HG03095 (cell line): ENCODE measurements around the gene DPY30.
A peak's percentile ranks its signal among the peaks of the same experiment; 100 is the strongest.
"Not testable (repeated sequence)": the region's sequence is repeated elsewhere in the genome, so short reads cannot be mapped to it uniquely, and the experiment has no call there.

Source experiments
- ATAC-seq: cut with Tn5 transposase; IDR thresholded peaks from one replicate; pipeline ENCODE4 v1.9.1; 2021; ENCODE audit warnings: moderate library complexity; ENCODE audit not compliant: unreplicated experiment

The DPY30 gene

DNA sequence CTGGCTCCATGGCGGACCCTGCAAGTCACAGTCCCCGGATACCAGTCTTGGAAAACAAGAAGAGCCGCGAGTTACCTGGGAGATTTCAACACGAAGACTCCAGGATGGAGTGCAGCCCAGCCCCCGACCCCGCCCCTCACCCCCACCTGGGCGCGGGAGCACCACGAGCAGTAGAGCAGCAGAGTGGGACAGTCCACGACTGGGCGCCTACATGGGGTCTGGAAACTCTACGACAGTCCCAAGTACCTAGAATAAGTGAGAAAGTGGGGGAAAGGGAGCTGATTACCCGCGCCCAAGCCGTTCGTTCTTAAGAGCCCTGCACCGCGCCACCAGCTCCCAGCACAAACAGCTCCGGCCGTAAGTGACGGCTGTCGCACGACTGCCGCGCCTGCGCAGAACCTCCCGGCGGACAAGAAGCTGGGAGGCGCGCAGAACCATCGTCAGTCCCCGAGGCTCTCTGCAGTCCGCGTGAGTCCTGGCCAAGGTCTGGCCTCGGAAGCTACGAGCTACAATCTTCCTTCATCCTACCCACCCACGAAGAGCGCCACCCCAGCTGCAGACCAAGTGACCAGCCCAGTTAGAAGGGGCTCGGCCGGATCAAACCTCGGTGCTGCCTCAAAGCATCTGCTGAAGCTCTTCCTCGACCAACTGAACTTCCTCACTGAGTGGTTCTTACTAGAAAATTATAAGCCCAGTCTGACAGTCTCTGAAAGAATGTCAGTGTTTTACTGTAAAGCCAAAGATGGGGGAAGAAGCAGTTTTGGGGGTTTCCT is at the start of gene DPY30:
TSS of gene DPY30 (minus strand) at position 359 of the 773 bp plus-strand sequence. CDS start at position 10, 349 bp downstream.
- peak; percentile 78 for ATAC-seq

DNA sequence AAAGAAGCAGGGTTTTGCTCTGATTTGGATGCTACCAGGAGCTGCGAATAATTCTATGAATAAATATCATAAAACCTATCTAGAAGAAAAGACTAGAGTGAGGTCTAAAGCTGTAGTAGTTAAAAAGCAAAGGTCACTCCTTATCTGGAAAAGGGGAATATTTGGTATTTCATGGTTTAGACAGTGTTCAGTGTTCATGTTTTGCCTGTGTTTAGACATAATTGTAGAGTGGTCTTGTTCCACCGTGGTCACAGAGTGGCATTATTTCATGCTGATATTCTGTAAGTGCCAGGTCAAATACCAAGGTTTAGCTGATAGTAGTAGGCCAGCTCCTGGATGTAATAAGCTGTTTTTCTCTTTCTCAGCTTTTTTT is 34.5 kb upstream of the DPY30 start:
- ATAC-seq = no peak

DNA sequence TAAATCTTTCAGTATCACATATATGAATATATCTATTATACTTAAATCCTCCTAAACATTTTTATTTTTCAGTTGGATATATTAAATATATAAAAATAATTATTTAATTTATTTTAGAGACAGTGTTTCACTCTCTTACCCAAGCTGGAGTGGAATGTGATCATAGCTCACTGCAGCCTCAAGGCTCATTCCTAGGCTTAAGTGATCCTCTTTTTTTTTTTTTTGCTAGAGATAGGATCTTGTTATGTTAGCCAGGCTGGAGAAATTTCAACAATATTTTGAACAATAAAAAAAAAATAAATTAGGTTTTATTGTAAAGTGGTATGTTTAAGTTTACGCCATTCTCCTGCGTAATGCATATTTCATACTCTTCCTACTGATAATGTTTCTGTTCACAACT is 27.9 kb upstream of the DPY30 start:
- no peak for ATAC-seq

DNA sequence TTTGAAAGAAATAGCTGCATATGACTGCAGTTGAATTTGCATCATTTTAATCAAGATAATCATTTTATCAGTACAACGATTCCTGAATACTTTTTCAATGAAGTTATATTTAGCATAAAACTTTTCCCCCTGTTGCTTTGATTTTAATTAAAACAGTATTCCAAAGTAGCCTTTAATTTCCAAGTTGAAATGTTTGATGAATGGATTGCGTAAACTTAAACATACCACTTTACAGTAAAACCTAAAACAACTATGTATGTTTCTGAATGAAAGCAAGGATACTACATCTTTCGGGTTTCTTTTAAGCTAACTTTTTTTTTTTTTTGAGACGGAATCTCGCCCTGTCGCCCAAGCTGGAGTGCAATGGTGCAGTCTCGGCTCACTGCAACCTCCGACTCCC is 25.1 kb upstream of the DPY30 start:
- ATAC-seq = no peak

DNA sequence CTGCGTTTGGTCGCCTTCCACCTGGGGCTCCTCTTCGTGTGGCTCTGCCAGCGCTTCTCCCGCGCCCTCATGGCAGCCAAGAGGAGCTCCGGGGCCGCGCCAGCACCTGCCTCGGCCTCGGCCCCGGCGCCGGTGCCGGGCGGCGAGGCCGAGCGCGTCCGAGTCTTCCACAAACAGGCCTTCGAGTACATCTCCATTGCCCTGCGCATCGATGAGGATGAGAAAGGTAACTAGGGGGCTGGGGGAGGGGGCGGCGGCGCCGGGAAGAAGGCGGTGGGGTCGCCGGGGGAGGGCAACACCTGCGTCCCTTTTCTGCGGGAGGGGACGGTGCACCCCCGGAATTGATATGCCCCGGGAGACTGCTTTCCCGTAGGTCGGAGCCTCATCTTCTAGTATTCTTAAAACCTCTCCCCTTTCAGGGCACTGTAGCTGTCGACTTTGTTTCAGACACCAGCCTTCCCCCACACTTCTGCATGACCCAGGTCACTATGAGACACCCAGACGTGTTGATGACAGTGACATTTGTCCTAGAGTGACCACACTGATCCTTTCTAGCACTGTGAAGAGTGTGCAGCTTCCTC is 24.5 kb upstream of the DPY30 start:
- peak; percentile 2 for ATAC-seq

DNA sequence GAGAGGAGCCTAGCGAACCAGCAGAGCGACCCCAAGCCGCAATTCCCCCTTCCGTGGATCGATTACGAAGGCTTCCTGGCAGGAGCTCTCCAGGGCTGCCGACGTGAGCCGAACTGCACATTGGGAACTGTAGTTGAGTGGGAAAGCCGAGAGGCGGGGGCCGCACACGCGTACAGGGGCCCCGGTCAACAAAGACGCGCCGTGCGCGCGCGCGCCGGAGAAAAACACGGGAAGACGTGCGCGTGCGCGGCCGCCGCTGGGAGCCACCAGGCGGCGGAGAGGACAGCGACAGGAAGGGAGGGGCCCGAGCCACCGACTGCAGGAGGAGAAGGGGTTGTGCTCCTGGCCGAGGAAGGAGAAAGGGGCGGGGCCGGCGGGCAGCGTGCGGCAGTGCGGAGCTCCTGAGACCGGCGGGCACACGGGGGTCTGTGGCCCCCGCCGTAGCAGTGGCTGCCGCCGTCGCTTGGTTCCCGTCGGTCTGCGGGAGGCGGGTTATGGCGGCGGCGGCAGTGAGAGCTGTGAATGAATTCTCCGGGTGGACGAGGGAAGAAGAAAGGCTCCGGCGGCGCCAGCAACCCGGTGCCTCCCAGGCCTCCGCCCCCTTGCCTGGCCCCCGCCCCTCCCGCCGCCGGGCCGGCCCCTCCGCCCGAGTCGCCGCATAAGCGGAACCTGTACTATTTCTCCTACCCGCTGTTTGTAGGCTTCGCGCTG is 23.9 kb upstream of the DPY30 start, which contains the start of gene SPAST:
TSS of gene SPAST (plus strand) at position 247 of the 711 bp plus-strand sequence. CDS start at position 523, 276 bp downstream.
- peak; percentile 95 for ATAC-seq

DNA sequence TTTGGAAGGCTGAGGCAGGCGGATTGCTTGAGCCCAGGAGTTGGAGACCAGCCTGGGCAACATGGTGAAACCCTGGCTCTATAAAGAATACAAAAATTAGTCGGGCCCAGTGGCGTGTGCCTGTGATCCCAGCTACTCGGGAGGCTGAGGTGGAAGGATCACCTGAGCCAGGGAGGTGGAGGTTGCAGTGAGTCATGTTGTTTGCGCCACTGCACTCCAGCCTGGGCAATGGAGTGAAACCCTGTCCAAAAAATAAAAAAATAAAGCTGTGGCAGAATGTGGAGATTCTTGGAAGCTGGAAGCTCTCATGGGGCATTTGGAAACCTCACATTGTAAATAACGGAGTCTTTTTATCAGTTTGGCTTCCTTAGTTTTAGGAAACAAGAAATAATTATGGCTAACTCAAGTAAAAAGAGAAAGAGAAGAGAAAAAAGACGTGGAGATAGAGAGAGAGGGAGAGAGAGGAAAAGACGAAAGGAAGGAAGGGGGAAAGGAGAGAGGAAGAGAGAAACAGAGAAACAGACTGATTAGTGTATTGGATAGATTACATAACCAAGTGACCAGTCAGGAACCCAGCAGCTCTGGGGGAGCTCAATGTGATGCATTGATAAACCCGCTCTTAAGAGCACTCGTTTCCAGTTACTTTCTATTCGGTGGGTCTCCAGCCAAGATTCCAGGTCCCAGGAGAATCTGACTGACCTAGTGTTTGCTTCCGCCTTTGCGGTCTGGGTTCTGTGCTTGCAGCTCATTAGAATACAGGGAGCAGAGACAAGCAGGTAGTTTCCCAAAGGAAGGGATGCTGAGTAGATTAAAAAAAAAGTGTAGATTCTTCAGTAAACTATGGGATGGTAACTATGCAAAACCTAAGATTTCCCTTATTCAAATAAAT is 22.6 kb upstream of the DPY30 start:
- ATAC-seq = no peak

DNA sequence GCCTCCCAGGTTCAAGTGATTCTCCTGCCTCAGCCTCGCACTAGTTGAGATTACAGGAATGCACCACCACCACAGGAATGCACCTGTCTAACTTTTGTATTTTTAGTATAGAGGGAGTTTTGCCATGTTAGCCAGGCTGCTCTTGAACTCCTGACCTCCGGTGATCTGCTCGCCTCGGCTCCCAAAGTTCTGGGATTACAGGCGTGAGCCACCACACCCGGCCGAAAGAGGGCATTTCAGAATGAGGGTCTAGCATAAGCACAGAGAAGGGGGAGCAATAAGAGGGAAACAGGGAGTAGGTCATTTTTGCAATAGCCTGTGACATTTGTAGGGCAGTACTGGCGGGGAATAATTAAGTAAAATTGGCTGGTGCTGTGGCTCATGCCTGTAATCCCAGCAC is 21.8 kb upstream of the DPY30 start:
- ATAC-seq = no peak

DNA sequence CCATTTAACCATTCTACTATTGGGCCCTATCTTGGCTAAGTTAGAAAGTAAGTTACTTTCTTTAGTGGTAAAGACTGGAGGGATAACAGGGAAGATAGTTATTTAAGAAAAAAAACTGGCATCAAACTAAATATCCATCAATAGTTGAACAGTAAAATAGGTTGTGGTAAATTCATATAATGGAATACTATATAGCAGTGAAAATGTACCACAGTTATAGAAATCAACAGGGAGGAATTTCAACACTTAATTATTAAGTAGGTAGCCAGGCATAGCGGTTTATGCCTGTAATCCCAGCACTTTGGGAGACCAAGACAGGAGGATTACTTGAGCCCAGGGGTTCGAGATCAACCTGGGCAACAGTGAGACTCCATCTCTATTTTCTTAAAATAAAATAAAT is 20.7 kb upstream of the DPY30 start:
- no peak for ATAC-seq

DNA sequence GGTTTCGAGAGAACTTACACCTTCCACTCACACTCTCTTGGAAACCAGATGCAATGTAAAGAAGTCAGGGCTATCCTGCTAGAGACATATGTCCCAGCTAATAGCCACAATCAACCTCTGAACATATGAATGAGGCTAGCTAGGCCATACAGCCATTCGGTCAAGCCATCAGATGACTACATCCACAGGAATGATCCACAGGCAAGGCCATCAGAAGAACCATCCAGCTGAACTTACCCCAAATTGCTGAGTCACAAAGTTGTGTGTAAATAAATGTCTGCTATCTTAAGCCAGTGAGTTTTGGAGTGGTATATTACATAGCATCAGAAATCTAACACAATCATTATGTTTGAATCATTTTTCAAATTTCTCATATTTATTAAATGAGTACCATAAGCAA is 18.5 kb upstream of the DPY30 start:
- ATAC-seq = no peak

DNA sequence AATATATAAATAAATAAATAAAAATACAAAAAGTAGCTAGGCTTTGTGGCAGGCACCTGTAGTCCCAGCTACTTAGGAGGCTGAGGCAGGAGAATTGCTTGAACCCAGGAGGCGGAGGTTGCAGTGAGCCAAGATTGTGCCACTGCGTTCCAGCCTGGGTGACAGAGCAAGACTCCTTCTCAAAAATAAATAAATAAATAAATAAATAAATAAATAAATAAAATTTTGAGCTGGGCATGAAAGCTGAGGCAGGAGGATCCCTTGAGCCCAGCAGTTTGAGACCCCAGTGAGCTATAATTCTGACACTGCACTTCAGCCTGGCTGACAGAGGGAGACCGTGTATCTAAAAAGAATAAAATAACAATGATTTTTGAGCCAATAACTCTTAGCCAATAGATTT is 15.0 kb upstream of the DPY30 start:
- not testable (repeated sequence) for ATAC-seq

DNA sequence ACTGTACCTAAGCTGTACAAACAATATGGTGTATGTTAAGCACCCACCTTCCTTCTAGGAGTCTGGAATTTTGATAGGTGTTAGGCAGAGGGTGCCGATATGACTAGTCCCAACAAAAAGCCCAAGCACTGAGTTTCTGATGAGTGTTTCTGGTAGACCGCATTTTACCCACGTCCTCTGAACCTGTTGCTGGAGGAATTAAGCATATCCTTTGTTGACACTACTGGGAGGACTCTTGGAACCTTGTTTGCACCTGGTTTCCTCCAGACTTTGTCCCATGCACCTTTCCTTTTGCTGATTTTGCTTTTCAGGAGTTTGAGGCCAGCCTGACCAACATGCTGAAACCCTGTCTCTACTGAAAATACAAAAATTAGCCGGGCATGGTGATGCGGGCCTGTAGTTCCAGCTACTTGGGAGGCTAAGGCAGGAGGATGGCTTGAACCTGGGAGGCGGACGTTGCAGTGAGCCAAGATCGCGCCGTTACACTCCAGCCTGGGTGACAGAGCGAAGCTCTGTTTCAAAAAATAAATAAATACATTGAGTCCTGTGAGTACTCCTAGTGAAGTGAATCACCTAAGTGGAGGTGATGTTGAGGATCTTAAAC is 12.3 kb upstream of the DPY30 start:
- ATAC-seq = no peak

DNA sequence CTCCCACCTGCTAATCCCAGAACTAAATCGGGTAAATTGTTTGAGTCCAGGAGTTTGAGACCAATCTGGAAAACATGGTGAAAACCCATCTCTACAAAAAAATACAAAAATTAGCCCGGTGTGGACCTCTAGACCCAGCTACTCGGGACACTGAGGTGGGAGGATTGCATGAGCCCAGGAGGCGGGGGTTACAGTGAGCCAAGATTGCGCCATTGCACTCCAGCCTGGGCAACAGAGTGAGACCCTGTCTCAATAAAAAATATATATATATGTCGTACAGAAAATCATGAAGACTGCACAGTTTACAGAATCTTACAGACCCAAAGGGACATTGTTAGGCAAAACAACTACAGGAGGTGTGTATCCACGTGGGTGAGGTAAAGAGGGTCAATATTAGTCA is 4.0 kb upstream of the DPY30 start:
- ATAC-seq = no peak

DNA sequence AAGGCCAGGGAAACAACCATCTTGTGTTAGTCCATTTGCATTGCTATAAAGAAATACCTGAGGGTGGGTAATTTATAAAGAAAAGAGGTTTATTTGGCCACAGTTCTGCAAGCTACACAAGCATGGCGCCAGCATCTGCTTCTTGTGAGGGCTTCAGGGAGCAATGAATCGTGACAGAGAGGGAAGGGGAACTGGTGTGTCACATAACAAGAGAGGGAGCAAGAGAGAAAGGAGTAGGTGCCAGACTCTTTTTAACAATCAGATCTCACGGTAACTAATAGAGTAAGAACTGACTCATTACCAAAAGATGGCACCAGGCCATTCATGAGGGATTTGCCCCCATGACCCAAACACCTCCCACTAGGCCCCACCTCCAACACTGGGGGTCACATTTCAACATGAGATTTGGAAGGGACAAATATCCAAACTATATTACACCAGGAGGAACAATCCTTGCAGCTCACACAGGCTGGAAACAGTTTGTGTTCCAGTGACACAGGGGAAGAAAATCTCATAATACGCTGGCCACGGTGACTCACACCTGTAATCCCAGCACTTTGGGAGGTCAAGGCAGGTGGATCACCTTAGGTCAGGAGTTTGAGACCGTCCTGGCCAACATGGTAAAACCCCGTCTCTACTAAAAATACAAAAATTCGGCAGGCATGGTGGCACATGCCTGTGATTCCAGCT is 5.3 kb downstream of the DPY30 start:
- not testable (repeated sequence) for ATAC-seq

DNA sequence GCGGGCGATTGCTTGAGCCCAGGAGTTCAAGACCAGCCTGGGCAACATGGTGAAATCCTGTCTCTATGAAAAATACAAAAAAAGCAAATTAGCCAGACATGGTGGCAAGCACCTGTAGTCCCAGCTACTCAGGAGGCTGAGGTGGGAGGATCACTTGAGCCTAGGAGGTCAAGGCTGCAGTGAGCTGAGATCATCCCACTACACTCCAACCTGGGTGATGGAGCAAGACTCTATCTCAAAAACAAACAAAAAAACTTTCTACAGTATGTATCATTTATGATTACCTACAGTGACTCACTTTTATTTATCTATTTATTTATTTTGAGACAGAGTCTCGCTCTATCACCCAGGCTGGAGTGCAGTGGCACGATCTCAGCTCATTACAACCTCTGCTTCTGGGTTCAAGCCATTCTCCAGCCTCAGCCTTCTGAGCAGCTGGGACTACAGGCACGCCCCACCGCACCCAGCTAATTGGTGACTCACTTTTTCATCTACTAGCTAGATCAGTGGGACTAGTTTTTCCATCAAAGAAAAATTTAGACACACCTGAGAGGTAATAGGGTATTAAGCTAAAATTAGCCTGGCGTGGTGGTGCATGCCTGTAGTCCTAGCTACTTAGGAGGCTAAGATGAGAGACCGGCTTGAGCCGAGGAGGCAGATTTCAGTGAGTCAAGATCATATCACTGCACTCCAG is 20.7 kb downstream of the DPY30 start:
- ATAC-seq = not testable (repeated sequence)

DNA sequence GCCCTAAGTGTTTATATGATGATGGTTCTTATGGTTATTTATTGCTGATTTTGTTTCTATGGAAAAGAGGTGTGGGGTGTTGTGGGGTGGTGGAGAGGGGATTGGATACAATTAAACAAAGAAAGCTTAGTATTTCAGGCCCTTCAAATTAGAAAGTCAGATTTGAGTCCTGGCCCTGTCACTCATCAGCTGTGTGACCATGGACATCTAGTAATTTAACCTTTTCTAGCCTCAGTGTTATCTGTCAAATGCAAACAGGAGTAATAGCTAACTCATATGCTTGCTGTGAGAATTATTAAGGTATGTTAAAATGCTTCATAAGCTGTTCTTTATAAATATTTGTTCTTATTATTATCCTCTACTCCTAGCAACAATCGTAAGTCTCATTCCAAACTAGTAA is 26.7 kb downstream of the DPY30 start:
- no peak for ATAC-seq

DNA sequence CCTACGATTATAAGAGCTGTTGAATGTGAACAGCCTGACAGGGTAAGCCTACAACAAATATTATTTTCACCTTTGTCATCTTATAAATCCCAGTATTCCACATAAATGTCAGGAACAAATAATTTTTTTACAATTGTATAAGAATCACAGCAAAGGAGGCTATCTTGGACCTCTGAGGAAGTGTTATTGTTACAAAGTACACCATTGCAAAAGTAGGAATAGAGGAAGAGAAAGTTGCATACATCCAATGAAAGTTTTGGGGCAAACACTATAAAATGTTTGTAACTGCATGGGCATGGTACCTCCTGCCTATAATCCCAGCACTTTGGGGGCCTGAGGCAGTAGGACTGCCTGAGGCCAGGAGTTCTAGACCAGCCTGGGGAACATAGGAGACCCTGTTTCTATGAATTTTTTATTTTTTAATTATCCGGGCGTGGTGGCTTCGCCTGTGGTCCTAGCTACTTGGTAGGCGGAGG is 28.1 kb downstream of the DPY30 start:
- no peak for ATAC-seq

DNA sequence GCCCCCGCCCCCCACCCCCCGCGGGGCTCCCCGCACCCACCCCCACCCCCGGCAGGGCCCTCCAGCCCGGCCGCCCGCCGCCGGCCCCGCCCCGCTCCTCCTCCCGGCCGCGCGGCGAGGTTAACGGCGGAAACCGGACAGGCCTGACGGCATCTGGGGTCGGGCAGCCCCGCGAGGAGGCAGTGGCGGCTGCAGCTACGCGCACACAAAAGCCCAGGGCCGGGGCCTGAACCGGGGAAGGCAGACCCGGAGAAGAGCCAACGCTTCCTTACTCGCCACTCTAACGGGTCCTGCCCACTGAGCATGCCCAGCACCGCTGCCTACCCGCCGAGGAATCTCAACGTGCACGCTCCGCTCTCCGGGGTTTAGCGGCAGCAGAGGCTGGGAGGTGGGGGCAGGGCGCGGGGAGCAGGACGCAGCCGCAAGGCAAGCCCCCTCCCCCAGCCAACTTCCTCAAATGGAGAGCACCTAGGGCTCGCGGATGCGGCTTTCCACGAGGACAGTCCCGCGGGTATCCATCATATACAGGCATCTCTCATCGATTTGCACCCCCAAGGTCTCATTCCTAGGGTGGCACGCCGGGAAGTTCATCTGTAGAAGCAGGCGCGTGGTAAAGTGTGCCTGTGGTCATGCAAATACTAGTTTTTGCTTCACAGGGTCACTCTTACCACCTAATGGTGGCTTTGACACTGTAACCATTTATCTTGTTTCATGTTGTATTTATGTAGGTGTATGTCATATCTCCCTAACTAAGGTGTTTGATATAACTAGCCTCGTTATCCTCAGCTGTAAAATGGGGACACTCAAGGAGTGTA is 28.7 kb downstream of the DPY30 start, which contains the start of gene MEMO1:
TSS of gene MEMO1 (minus strand) at position 339 of the 815 bp plus-strand sequence. CDS start 761 bp downstream, outside the sequence.
- peak; percentile 65 for ATAC-seq
